ENCODE results near the gene CDH12. TPM values are rescaled to one million over a fixed set of nuclear protein-coding genes. Genes with fewer than 3 reads are reported as not detected.
A peak's percentile ranks its signal among the peaks of the same experiment; 100 is the strongest.

The CDH12 gene
- total and polyA plus RNA-seq, 2 experiments from 2014 or later = 0.09 to 0.97 TPM

GRCh38 chr5:21826884-21827283, 1026.3 kb downstream of the CDH12 start:
- H3K4me3 ChIP-seq = no peak overlapping the region
- DNase-seq (ENCODE audit: low read depth in 1 of 2, low spot score in 1 of 2) = no peak
- no peak overlapping the region for H3K27ac ChIP-seq
- H3K9me3 ChIP-seq (ENCODE audit: low read depth) = no peaks in the 10 kb centered on the region
- no peaks in the 10 kb centered on the region for H3K4me1 ChIP-seq (ENCODE audit: low read depth)
- no peak for TF ChIP-seq CTCF (IDR thresholded peaks at IDR 0.05; ENCODE audit: low read depth, low read length)
- H3K27me3 ChIP-seq = no peaks in the 10 kb centered on the region
- no peaks in the 10 kb centered on the region for H3K36me3 ChIP-seq

- Histone ChIP-seq H3K27me3 (no peaks in the 10 kb centered on the region), H3K4me3 (no peak overlapping the region), H3K36me3 (no peaks in the 10 kb centered on the region), H3K27ac (no peak overlapping the region), H3K4me1 (ENCODE audit: low read depth) (no peaks in the 10 kb centered on the region), H3K9me3 (ENCODE audit: low read depth) (no peaks in the 10 kb centered on the region)
- TF ChIP-seq CTCF (IDR thresholded peaks at IDR 0.05; ENCODE audit: low read depth, low read length) = no peak
- no peak for DNase-seq (ENCODE audit: low read depth in 1 of 2, low spot score in 1 of 2)
These were observed 1029.6 kb downstream of the CDH12 start for GRCh38 chr5:21823588-21823987.

GRCh38 chr5:21823076-21823574, 1030.0 kb downstream of the CDH12 start:
- TF ChIP-seq CTCF (IDR thresholded peaks at IDR 0.05; ENCODE audit: low read depth, low read length) = no peak
- DNase-seq (ENCODE audit: low read depth in 1 of 2, low spot score in 1 of 2) = no peak
- Histone ChIP-seq H3K36me3 (no peaks in the 10 kb centered on the region), H3K4me3 (no peak overlapping the region), H3K27ac (no peak overlapping the region), H3K4me1 (ENCODE audit: low read depth) (no peaks in the 10 kb centered on the region), H3K27me3 (no peaks in the 10 kb centered on the region), H3K9me3 (ENCODE audit: low read depth) (no peaks in the 10 kb centered on the region)

- H3K27me3 ChIP-seq = no peaks in the 10 kb centered on the region
- TF ChIP-seq CTCF (IDR thresholded peaks at IDR 0.05; ENCODE audit: low read depth, low read length) = no peak
- no peak overlapping the region for H3K27ac ChIP-seq
- H3K36me3 ChIP-seq = no peaks in the 10 kb centered on the region
- H3K4me3 ChIP-seq = no peak overlapping the region
- DNase-seq (ENCODE audit: low read depth in 1 of 2, low spot score in 1 of 2) = no peak
- H3K9me3 ChIP-seq (ENCODE audit: low read depth) = no peaks in the 10 kb centered on the region
- no peaks in the 10 kb centered on the region for H3K4me1 ChIP-seq (ENCODE audit: low read depth)
These were observed 1032.6 kb downstream of the CDH12 start for GRCh38 chr5:21820527-21820926.

- Histone ChIP-seq H3K27me3 (no peaks in the 10 kb centered on the region), H3K27ac (no peak overlapping the region), H3K4me3 (no peak overlapping the region), H3K36me3 (no peaks in the 10 kb centered on the region), H3K9me3 (ENCODE audit: low read depth) (no peaks in the 10 kb centered on the region), H3K4me1 (ENCODE audit: low read depth) (no peaks in the 10 kb centered on the region)
- DNase-seq (ENCODE audit: low read depth in 1 of 2, low spot score in 1 of 2) = peak in 1 of 2 donors; percentile 9
- TF ChIP-seq CTCF (IDR thresholded peaks at IDR 0.05; ENCODE audit: low read depth, low read length) = no peak
These were observed 1034.8 kb downstream of the CDH12 start for GRCh38 chr5:21818370-21818720.
